GM18858 (cell line): Measurements from ENCODE around the gene ATCAY.
A peak's percentile ranks its signal among the peaks of the same experiment; 100 is the strongest.
"Not testable (repeated sequence)": the region's sequence is repeated elsewhere in the genome, so short reads cannot be mapped to it uniquely, and the experiment has no call there.

Experiments used
- ATAC-seq: cut with Tn5 transposase; IDR thresholded peaks from one replicate; pipeline ENCODE4 v1.9.1; 2021; ENCODE audit not compliant: unreplicated experiment

Gene ATCAY

GRCh38 chr19:3967983-3968382, 87.5 kb downstream of the ATCAY start:
- ATAC-seq, result not testable (repeated sequence)

- ATAC-seq, result no peak
Observed at GRCh38 chr19:3968556-3969434, 88.3 kb downstream of the ATCAY start.

DNA sequence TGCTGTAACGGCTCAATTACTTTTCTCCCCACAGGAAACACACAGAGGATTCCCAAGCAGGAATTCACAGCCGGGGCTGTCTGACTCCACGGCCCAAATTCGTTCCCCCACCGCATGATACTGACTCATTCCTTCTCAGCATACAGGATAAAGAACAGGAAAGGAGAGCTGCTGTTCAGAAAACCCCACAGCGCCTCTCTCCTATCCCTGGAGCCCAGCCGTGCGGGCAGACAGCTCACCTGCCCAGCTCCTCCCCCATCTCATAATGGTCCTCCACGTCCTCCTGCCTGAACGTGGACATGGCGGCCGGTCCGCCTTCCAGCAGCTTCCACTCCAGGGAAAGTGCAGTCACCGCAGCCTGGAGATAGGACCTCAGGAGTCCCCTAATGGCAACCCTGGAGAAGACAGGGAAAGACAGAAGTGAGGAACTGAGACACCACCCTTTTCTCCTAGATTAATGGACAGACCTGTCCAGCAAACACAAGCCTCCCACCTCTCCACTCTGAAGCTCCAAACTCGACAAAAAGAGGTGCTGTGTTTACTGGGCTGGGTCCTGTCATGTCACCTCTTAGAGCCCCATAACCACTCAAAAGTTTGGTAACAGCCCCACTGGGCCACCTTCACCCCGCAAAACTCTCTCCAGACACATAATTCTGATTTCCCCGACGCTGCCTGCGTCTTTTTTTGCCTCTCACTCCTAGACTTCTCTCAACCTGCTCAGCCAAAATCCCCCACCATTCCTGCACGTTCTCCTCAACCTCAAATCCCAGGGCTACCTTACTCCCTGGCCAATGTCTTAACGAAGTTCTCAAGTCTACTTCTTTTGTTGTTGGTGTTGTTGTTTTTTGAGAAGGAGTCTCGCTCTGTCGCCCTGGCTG, 89.2 kb downstream of the ATCAY start:
- ATAC-seq, result no peak

DNA sequence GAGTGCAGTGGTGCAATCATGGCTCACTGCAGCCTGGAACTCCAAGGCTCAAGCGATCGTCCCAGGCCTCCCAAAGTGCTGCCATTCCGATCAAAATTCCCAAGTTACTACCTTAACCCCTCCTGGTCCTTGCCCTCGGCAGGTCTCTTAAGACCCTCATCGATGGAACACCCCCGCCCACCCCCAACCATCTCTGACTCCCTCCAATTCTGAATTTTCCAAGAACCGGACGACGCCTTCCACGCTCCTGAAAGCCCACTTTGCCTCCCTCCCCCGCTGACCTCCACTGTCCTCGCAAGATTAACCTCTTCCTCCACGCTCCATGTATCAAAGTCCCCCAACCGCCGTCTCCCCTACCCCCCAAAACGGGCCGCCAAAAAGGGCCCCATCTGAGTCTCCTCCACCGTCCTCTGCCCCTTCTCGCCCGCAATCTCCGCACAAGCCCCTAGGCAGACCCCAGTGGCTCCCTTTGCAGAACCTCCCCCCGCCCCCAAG, 89.9 kb downstream of the ATCAY start:
- ATAC-seq, result no peak

DNA sequence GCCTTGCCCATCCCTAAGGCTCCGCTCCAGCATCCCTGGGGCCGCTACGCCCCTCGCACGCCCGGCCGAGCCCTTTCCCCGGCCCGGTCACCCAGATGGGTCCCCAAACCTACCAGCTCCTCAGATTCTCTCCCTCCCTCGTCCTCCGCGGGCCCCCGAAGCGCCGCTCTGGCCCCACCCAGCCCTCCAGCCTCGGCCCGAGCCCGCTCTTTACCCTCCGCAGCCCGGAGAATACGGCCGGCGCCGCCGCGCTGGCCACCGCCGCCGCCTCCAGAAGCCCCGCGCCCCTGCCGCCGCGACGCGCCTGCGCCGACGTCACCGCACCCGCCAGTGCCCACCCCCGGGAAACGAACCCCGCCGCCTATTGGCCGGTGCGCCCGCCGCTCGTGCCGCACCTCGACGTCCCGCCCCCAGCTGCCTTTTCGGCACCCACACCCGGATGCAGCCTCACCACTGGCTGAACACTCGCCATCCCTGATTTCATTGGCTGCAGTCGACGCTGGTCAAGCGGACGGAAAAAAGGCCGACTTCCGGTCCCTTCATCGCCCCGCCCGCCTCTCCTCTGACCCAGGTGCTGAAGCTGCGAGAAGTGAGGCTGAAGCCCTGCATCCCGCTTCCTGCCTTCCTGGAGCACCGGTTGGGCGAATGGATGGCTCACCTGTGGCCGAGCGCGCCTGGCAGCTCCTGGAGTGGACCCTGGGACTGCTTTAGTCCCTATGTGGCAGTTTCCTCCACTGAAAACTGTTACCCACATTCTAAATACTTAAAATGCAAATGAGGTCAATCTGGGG, 90.5 kb downstream of the ATCAY start, which contains the start of gene DAPK3:
Gene DAPK3 (minus strand): TSS at position 292 of the 791 bp plus-strand sequence. CDS start 1,364 bp downstream, outside the sequence.
- ATAC-seq, result peak; percentile 80

- no peak for ATAC-seq
Observed at GRCh38 chr19:3975144-3975543, 94.7 kb downstream of the ATCAY start.

DNA sequence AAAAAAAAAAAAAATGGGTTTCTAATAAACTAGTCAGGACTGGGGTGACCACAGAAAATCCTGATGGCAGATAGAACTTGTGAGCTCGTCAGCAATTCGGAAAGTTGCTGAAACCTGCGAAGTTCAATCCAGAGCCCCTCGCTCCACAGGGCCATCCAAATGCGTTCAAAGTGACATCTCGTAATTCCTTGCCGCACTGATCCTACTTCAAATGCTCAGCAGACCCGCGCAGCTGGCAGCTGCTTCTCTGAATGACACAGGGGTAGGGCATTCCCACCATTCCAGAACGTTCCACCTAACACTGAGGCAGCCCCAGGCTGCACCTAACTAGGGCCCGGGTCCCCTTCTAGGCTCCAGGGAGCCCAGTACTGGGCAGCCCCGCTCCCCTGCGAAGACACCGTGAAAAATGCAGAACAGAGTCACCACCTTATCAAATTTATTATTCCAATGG, 95.2 kb downstream of the ATCAY start:
- no peak for ATAC-seq

DNA sequence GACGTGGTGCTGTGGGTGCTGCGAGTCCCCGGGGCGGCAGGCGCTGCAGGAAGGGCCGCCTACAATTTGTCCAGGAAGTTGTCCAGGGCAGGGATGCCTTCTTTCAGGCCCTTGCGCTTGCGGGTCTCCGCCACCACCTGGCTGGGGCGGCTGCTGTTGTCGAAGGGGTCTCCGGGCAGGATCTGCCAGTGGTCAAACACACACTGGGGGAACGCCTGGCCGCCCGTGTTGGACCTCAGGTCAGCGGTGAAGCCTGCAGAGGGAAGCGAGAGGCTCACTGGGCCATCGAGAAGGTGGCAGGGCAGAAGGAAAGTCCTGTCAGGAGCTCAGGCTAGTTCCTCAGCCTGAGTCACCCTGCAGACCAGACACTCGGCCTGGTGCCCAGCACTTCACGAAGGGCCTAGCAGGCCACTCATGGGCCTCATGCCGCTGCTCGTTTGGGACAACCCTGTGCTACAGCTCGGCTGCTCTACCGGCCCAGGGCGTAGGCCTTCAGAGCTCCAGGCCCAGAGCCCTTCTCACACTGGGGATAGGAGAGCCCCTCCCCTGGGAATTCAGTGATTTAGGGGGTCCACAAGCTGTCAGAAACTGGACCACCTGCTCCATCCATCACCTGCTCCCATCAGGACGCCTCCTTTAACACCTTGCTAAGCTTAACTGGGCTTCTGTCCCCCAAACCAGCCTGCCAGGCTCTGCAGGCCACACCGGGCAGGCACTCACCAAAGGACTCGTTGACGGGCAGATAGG, 96.2 kb downstream of the ATCAY start:
- ATAC-seq, result no peak
